Thoracic aorta (tissue), 2 donors: ENCODE results near the gene CAND2. TPM values are rescaled to one million over a fixed set of nuclear protein-coding genes. Genes with fewer than 3 reads are reported as not detected.
"Not testable (repeated sequence)": the region's sequence is repeated elsewhere in the genome, so short reads cannot be mapped to it uniquely, and the experiment has no call there.

Experiments used
- ATAC-seq: fragments of 150-250 bp; one replicate; pipeline ENCODE4 v1.8.0; 2017; ENCODE audit warnings: low read depth; ENCODE audit not compliant: insufficient number of reproducible peaks, low FRiP score
- DNase-seq: peaks from one replicate; pipeline ENCODE4 v3.0.0-alpha.2; 2020; ENCODE audit warnings: low spot score
- H3K27ac ChIP-seq, 2 donors: fragments of 200-600 bp; sonication (generic); 1 replicate in 1 of 2; 2 replicates in 1 of 2; pipeline ENCODE4 v1.5.1; 2016; ENCODE audit warnings: mild to moderate bottlenecking in 2 of 2, moderate library complexity in 2 of 2
- H3K27me3 ChIP-seq: fragments of 200-600 bp; sonication (generic); replicated peaks from 2 replicates; pipeline ENCODE4 v1.6.0; 2016; ENCODE audit warnings: mild to moderate bottlenecking; ENCODE audit not compliant: insufficient read depth
- H3K36me3 ChIP-seq: fragments of 200-600 bp; sonication (generic); one replicate; pipeline ENCODE4 v1.5.1; 2016
- H3K4me1 ChIP-seq, 2 donors: fragments of 200-600 bp; sonication (generic); 1 replicate in 1 of 2; 2 replicates in 1 of 2; pipeline versions ENCODE4 v1.5.1 to v1.6.0; 2016; ENCODE audit warnings: low read depth in 2 of 2, mild to moderate bottlenecking in 1 of 2; ENCODE audit not compliant: control insufficient read depth in 1 of 2
- H3K4me3 ChIP-seq: fragments of 200-600 bp; sonication (generic); 2 replicates; pipeline ENCODE4 v1.5.1; 2016; ENCODE audit warnings: mild to moderate bottlenecking
- H3K9me3 ChIP-seq: fragments of 200-600 bp; sonication (generic); 2 replicates; pipeline ENCODE4 v1.5.1; 2016
- CTCF ChIP-seq: fragments of 200-600 bp; sonication (generic); IDR thresholded peaks from one replicate; pipeline ENCODE4 v1.5.1; 2019; ENCODE audit warnings: antibody characterized with exemption
- total RNA-seq, 2 donors: library from RNA; depleted of rRNA; stranded (reverse); fragments of >200 nt; gene quantifications; one replicate each; pipeline versions ENCODE4 v1.1.0 to v1.2.3, GENCODE V29; 2016

The CAND2 gene
- total RNA-seq, 2 donors from 2014 or later = 25.9 to 44.6 TPM

GRCh38 chr3:12852201-12852600, 55.7 kb downstream of the CAND2 start:
- Histone ChIP-seq H3K4me3 (no peak overlapping the region), H3K27me3 (no peaks in the 10 kb centered on the region), H3K27ac (no peak overlapping the region), H3K9me3 (no peaks in the 10 kb centered on the region), H3K4me1 (no peaks in the 10 kb centered on the region), H3K36me3 (no peaks in the 10 kb centered on the region)
- no peak for TF ChIP-seq CTCF
- ATAC-seq (no peak), DNase-seq (no peak)

GRCh38 chr3:12853847-12854246, 57.4 kb downstream of the CAND2 start:
- DNase-seq, ATAC-seq, H3K4me3 ChIP-seq, H3K9me3 ChIP-seq, H3K4me1 ChIP-seq, H3K36me3 ChIP-seq, H3K27me3 ChIP-seq, H3K27ac ChIP-seq: not testable (repeated sequence)

- Histone ChIP-seq H3K27me3 (no peaks in the 10 kb centered on the region), H3K36me3 (no peaks in the 10 kb centered on the region), H3K27ac (no peak overlapping the region), H3K4me3 (no peak overlapping the region), H3K4me1 (no peaks in the 10 kb centered on the region), H3K9me3 (no peaks in the 10 kb centered on the region)
- no peak for DNase-seq
- no peak for ATAC-seq
- no peak for TF ChIP-seq CTCF
These were observed 58.1 kb downstream of the CAND2 start for GRCh38 chr3:12854565-12854964.

GRCh38 chr3:12856626-12857025, 60.1 kb downstream of the CAND2 start:
- H3K4me1 ChIP-seq = no peaks in the 10 kb centered on the region
- no peak overlapping the region for H3K27ac ChIP-seq
- H3K27me3 ChIP-seq = no peaks in the 10 kb centered on the region
- no peaks in the 10 kb centered on the region for H3K9me3 ChIP-seq
- H3K36me3 ChIP-seq = no peaks in the 10 kb centered on the region
- no peak overlapping the region for H3K4me3 ChIP-seq
- no peak for ATAC-seq
- DNase-seq = no peak
- TF ChIP-seq CTCF = no peak

- Histone ChIP-seq H3K36me3 (no peaks in the 10 kb centered on the region), H3K4me3 (no peak overlapping the region), H3K9me3 (no peaks in the 10 kb centered on the region), H3K27me3 (no peaks in the 10 kb centered on the region), H3K27ac (no peak overlapping the region), H3K4me1 (no peaks in the 10 kb centered on the region)
- TF ChIP-seq CTCF = no peak
- DNase-seq (no peak), ATAC-seq (no peak)
These were observed 63.4 kb downstream of the CAND2 start for GRCh38 chr3:12859840-12860239.

- no peak overlapping the region for H3K27ac ChIP-seq
- H3K36me3 ChIP-seq = no peaks in the 10 kb centered on the region
- H3K4me1 ChIP-seq = no peaks in the 10 kb centered on the region
- no peak for DNase-seq
- no peak overlapping the region for H3K4me3 ChIP-seq
- no peaks in the 10 kb centered on the region for H3K27me3 ChIP-seq
- TF ChIP-seq CTCF = no peak
- ATAC-seq = no peak
- peaks cover 4% of the 10 kb centered on the region for H3K9me3 ChIP-seq
These were observed 65.1 kb downstream of the CAND2 start for GRCh38 chr3:12861611-12862010.
